ENCODE data around the gene RP2. TPM values are rescaled to one million over a fixed set of nuclear protein-coding genes. Genes with fewer than 3 reads are reported as not detected.

The RP2 gene
- total and polyA plus RNA-seq, 2 donors (not counting 1 experiment from before 2014, with no cell fraction given), result 19.4 to 20.6 TPM

DNA sequence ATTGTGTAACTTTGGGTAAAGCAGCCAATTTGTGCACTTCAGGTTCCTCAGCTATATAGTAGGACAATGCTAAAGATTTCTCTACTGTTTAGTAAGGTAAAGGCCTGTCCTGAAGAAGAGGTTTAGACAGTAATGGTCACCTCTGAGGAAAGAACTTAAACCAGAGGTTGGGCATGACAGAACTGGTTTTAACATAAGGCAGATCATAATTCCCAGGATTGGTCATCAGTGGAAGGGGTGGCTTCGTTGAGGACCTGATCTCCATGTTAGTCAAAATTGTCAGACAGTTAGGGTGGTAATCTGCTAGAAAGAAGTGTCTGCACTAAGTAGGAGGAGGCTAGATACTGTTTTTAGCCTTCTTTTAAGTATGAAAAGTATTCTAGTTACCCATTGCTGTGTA is 4.1 kb downstream of the RP2 start:
- Histone ChIP-seq H2AFZ (ENCODE audit: low read length) (no peak overlapping the region), H3K4me3 (replicated peaks in 1 of 4; ENCODE audit: control extremely low read depth in 1 of 4, insufficient read depth in 1 of 4, low read depth in 3 of 4, low read length in 4 of 4) (no peak overlapping the region), H3K9me3 (ENCODE audit: control insufficient read depth, insufficient read depth, low read depth, low read length) (no peaks in the 10 kb centered on the region), H3K27ac (ENCODE audit: insufficient read depth, low read length) (peak overlapping the region; percentile 57), H3K79me2 (ENCODE audit: control insufficient read depth, insufficient read depth, low read length) (peaks cover 58% of the 10 kb centered on the region), H3K36me3 (ENCODE audit: control insufficient read depth, insufficient read depth, low read length) (no peaks in the 10 kb centered on the region), H3K4me2 (ENCODE audit: extremely low read depth, insufficient read depth, low read length) (no peak overlapping the region), H3K27me3 (ENCODE audit: control insufficient read depth, insufficient read depth, low read length) (no peaks in the 10 kb centered on the region), H3K4me1 (ENCODE audit: control insufficient read depth, extremely low read depth, insufficient read depth, low read length) (no peaks in the 10 kb centered on the region), H3K9ac (ENCODE audit: insufficient read depth, low read length) (no peak overlapping the region), H4K20me1 (ENCODE audit: control insufficient read depth, extremely low read depth, insufficient read depth, low read length) (no peaks in the 10 kb centered on the region)
- DNase-seq (ENCODE audit: low read depth in 2 of 2), result no peak
- TF ChIP-seq EZH2 (IDR thresholded peaks at IDR 0.05; ENCODE audit: low read length, missing control alignments), result no peak
- TF ChIP-seq, protein P1, sequence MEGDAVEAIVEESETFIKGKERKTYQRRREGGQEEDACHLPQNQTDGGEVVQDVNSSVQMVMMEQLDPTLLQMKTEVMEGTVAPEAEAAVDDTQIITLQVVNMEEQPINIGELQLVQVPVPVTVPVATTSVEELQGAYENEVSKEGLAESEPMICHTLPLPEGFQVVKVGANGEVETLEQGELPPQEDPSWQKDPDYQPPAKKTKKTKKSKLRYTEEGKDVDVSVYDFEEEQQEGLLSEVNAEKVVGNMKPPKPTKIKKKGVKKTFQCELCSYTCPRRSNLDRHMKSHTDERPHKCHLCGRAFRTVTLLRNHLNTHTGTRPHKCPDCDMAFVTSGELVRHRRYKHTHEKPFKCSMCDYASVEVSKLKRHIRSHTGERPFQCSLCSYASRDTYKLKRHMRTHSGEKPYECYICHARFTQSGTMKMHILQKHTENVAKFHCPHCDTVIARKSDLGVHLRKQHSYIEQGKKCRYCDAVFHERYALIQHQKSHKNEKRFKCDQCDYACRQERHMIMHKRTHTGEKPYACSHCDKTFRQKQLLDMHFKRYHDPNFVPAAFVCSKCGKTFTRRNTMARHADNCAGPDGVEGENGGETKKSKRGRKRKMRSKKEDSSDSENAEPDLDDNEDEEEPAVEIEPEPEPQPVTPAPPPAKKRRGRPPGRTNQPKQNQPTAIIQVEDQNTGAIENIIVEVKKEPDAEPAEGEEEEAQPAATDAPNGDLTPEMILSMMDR (conservative IDR thresholded peaks at IDR 0.05 in 1 of 2, IDR thresholded peaks at IDR 0.05 in 1 of 2; ENCODE audit: low read depth in 1 of 2, low read length in 2 of 2), result no peak

DNA sequence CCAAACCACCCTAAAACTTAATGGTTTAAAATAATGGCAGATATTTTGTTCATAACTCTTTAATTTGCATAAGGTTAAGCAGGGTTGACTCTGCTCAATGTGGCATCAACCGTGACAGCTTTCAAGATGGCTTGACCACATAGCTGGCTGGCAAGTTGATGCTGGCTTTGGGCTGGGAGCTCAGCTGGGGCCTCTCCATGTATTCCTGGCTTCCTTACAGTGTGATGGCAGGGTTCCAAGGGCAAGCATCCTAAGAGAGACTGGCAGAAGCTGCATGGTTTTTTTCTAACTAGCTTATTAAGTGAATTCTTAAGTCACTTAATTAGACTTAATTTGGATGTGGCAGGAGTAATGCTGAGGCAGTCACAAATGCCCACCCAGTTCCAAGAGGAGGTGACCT is 4.5 kb downstream of the RP2 start:
- Histone ChIP-seq H4K20me1 (ENCODE audit: control insufficient read depth, extremely low read depth, insufficient read depth, low read length) (no peaks in the 10 kb centered on the region), H3K4me2 (ENCODE audit: extremely low read depth, insufficient read depth, low read length) (no peak overlapping the region), H3K9ac (ENCODE audit: insufficient read depth, low read length) (no peak overlapping the region), H3K27ac (ENCODE audit: insufficient read depth, low read length) (peak overlapping the region; percentile 9), H3K4me3 (replicated peaks in 1 of 4; ENCODE audit: control extremely low read depth in 1 of 4, insufficient read depth in 1 of 4, low read depth in 3 of 4, low read length in 4 of 4) (no peak overlapping the region), H3K36me3 (ENCODE audit: control insufficient read depth, insufficient read depth, low read length) (no peaks in the 10 kb centered on the region), H2AFZ (ENCODE audit: low read length) (no peak overlapping the region), H3K79me2 (ENCODE audit: control insufficient read depth, insufficient read depth, low read length) (peaks cover 61% of the 10 kb centered on the region), H3K27me3 (ENCODE audit: control insufficient read depth, insufficient read depth, low read length) (no peaks in the 10 kb centered on the region), H3K9me3 (ENCODE audit: control insufficient read depth, insufficient read depth, low read depth, low read length) (no peaks in the 10 kb centered on the region), H3K4me1 (ENCODE audit: control insufficient read depth, extremely low read depth, insufficient read depth, low read length) (no peaks in the 10 kb centered on the region)
- peak; percentile 28 to 39 for DNase-seq (ENCODE audit: low read depth in 2 of 2)
- TF ChIP-seq, protein P1 (conservative IDR thresholded peaks at IDR 0.05 in 1 of 2, IDR thresholded peaks at IDR 0.05 in 1 of 2; ENCODE audit: low read depth in 1 of 2, low read length in 2 of 2), result no peak
- TF ChIP-seq EZH2 (IDR thresholded peaks at IDR 0.05; ENCODE audit: low read length, missing control alignments), result no peak

DNA sequence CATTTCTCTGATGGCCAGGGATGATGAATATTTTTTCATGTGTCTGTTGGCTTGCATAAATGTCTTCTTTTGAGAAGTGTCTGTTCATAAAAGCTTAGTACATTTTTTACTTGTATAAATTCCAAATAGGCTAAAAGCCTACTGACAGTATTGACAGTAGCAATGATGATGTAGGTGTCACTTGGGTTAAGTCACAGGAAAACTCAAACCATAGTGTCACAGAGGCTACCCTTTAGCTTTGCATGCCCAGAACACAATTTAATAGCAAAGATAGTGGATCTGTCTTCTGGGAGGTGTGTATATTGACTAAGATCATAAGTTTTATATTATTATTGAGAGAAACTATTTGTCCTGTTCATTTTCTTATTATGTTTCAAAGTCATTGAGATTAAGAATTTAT is 8.1 kb downstream of the RP2 start:
- Histone ChIP-seq H3K4me1 (ENCODE audit: control insufficient read depth, extremely low read depth, insufficient read depth, low read length) (no peaks in the 10 kb centered on the region), H2AFZ (ENCODE audit: low read length) (no peak overlapping the region), H3K9me3 (ENCODE audit: control insufficient read depth, insufficient read depth, low read depth, low read length) (no peaks in the 10 kb centered on the region), H3K4me2 (ENCODE audit: extremely low read depth, insufficient read depth, low read length) (no peak overlapping the region), H4K20me1 (ENCODE audit: control insufficient read depth, extremely low read depth, insufficient read depth, low read length) (no peaks in the 10 kb centered on the region), H3K27me3 (ENCODE audit: control insufficient read depth, insufficient read depth, low read length) (no peaks in the 10 kb centered on the region), H3K4me3 (replicated peaks in 1 of 4; ENCODE audit: control extremely low read depth in 1 of 4, insufficient read depth in 1 of 4, low read depth in 3 of 4, low read length in 4 of 4) (no peak overlapping the region), H3K36me3 (ENCODE audit: control insufficient read depth, insufficient read depth, low read length) (no peaks in the 10 kb centered on the region), H3K79me2 (ENCODE audit: control insufficient read depth, insufficient read depth, low read length) (peaks cover 59% of the 10 kb centered on the region), H3K27ac (ENCODE audit: insufficient read depth, low read length) (no peak overlapping the region), H3K9ac (ENCODE audit: insufficient read depth, low read length) (no peak overlapping the region)
- DNase-seq (ENCODE audit: low read depth in 2 of 2), result no peak
- TF ChIP-seq, protein P1 (conservative IDR thresholded peaks at IDR 0.05 in 1 of 2, IDR thresholded peaks at IDR 0.05 in 1 of 2; ENCODE audit: low read depth in 1 of 2, low read length in 2 of 2), result no peak
- TF ChIP-seq EZH2 (IDR thresholded peaks at IDR 0.05; ENCODE audit: low read length, missing control alignments), result no peak
